ENCODE measurements around the gene KRTAP29-1. TPM values are rescaled to one million over a fixed set of nuclear protein-coding genes. Genes with fewer than 3 reads are reported as not detected.
"Not testable (repeated sequence)": the region's sequence is repeated elsewhere in the genome, so short reads cannot be mapped to it uniquely, and the experiment has no call there.

Gene KRTAP29-1
- total and polyA plus RNA-seq, 8 donors: not detected

- Histone ChIP-seq H3K27me3 (no peaks in the 10 kb centered on the region), H3K4me1 (no peaks in the 10 kb centered on the region), H3K36me3 (no peaks in the 10 kb centered on the region), H3K9me3 (no peaks in the 10 kb centered on the region), H3K27ac (no peak overlapping the region), H3K4me3 (no peak overlapping the region)
- ATAC-seq (no peak), DNase-seq (no peak), FAIRE-seq (no peak)
- intact Hi-C loops (cut with DNase I): no loop called here
- TF ChIP-seq CTCF (IDR thresholded peaks at IDR 0.05): no peak
- 36 to 47% methylated on average over 3 of the region's 3 CpGs for WGBS, 2 donors
Observed at GRCh38 chr17:41287050-41287449, 15.6 kb downstream of the KRTAP29-1 start.

- intact Hi-C loops (cut with DNase I): no loop called here
- Histone ChIP-seq H3K27me3 (peaks cover 0 to 5% (median 0%) of the 10 kb centered on the region in 4 donors), H3K9me3 (no peaks in the 10 kb centered on the region), H3K36me3 (no peaks in the 10 kb centered on the region), H3K4me1 (no peaks in the 10 kb centered on the region), H3K4me3 (no peak overlapping the region), H3K27ac (no peak overlapping the region)
- 27 to 29% methylated on average over 2 of the region's 2 CpGs for WGBS, 2 donors
- no peak for ATAC-seq
- no peak for TF ChIP-seq CTCF (IDR thresholded peaks at IDR 0.05)
- no peak for DNase-seq
- FAIRE-seq: no peak
Observed at GRCh38 chr17:41284546-41284945, 18.1 kb downstream of the KRTAP29-1 start.

GRCh38 chr17:41284043-41284442 is 18.6 kb downstream of the KRTAP29-1 start:
- intact Hi-C loops (cut with DNase I): no loop called here
- 39 to 42% methylated on average over 3 of the region's 3 CpGs for WGBS, 2 donors
- FAIRE-seq (no peak), DNase-seq (no peak), ATAC-seq (no peak)
- Histone ChIP-seq H3K4me3 (no peak overlapping the region), H3K27me3 (peaks cover 0 to 5% (median 0%) of the 10 kb centered on the region in 4 donors), H3K4me1 (no peaks in the 10 kb centered on the region), H3K9me3 (no peaks in the 10 kb centered on the region), H3K36me3 (no peaks in the 10 kb centered on the region), H3K27ac (no peak overlapping the region)
- TF ChIP-seq CTCF (IDR thresholded peaks at IDR 0.05): no peak

GRCh38 chr17:41278176-41278955 is 24.3 kb downstream of the KRTAP29-1 start:
- H3K27ac ChIP-seq: no peak overlapping the region
- no peak for TF ChIP-seq CTCF (IDR thresholded peaks at IDR 0.05)
- no peaks in the 10 kb centered on the region for H3K9me3 ChIP-seq
- no peak for FAIRE-seq
- peaks cover 0 to 5% (median 0%) of the 10 kb centered on the region in 4 donors for H3K27me3 ChIP-seq
- no peaks in the 10 kb centered on the region for H3K4me1 ChIP-seq
- H3K4me3 ChIP-seq: no peak overlapping the region
- H3K36me3 ChIP-seq: no peaks in the 10 kb centered on the region
- no peak for DNase-seq
- 66 to 75% methylated on average over 3 of the region's 3 CpGs for WGBS, 2 donors
- intact Hi-C loops (cut with DNase I): no loop called here
- ATAC-seq: no peak

- peak in 1 of 6 donors; percentile 26 for DNase-seq
- FAIRE-seq; H3K36me3 ChIP-seq; H3K27me3 ChIP-seq; H3K27ac ChIP-seq; H3K4me3 ChIP-seq; ATAC-seq; intact Hi-C loops (cut with DNase I); H3K4me1 ChIP-seq; H3K9me3 ChIP-seq: not testable (repeated sequence)
- 58 to 64% methylated on average over 3 of the region's 3 CpGs for WGBS, 2 donors
Observed at GRCh38 chr17:41275648-41276190, 26.9 kb downstream of the KRTAP29-1 start, which contains the start of gene KRTAP9-7. Gene KRTAP9-7, plus strand, starts transcription at chr17:41275698. Its CDS starts 0 bp downstream, at chr17:41275698.
